ENCODE results near the gene LARP1. TPM values are rescaled to one million over a fixed set of nuclear protein-coding genes. Genes with fewer than 3 reads are reported as not detected.

The LARP1 gene
- total RNA-seq, 1 experiment from 2014 or later, result 290 TPM

DNA sequence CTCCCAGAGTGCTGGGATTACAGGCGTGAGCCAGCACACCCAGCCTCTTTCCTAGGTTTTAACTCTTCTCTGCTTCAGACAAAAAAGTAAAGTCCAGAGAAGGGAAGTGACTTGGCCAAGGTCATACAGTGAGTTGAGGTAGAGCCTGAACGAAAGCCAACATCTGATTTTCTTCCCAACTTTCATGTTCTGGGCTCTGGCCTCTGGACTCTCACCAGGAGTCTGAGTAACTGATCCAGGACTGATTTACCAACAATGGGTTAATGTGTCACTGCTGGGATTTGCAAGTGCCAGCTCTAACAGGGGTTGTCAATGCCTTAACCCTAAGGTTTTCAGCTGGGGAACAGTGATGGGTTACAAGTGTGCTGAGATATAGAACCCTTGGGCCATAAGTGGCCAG lies 32.2 kb upstream of the LARP1 start:
- H3F3A ChIP-seq (ENCODE audit: insufficient read depth, low read depth), result no peaks in the 10 kb centered on the region
- no peak overlapping the region for H3K4me3 ChIP-seq
- DNase-seq, result no peak
- no peaks in the 10 kb centered on the region for H3K9me2 ChIP-seq (ENCODE audit: insufficient read depth)
- H4K20me1 ChIP-seq (ENCODE audit: insufficient read depth), result no peaks in the 10 kb centered on the region
- BruUV-seq (replicated peaks), result no TSS peak
- no peaks in the 10 kb centered on the region for H3K79me2 ChIP-seq (ENCODE audit: low read depth)
- TF ChIP-seq CTCF (conservative IDR thresholded peaks at IDR 0.05) (no peak), EZH2 (IDR thresholded peaks at IDR 0.05; ENCODE audit: low read depth) (no peak)
- H3K9me3 ChIP-seq (ENCODE audit: insufficient read depth, low read depth), result no peaks in the 10 kb centered on the region
- intact Hi-C loops (cut with micrococcal nuclease; ENCODE audit: unreplicated experiment), result loop anchor here (5.0 kb wide), 1 partner anchor 386 kb away; no protein-coding TSS in a partner anchor
- H3K4me2 ChIP-seq, result no peak overlapping the region
- H3K36me3 ChIP-seq (ENCODE audit: low read depth), result no peaks in the 10 kb centered on the region
- POLR2A ChIA-PET (ENCODE audit: unreplicated experiment), result no interaction called here
- CTCF ChIA-PET, result no interaction called here
- no peaks in the 10 kb centered on the region for H3K27me3 ChIP-seq (ENCODE audit: insufficient read depth, low read depth)
- no peaks in the 10 kb centered on the region for H3K4me1 ChIP-seq (replicated peaks; ENCODE audit: insufficient read depth)
- H2AFZ ChIP-seq, result no peak overlapping the region
- no peak overlapping the region for H3K27ac ChIP-seq

- Histone ChIP-seq H3F3A (ENCODE audit: insufficient read depth, low read depth) (no peaks in the 10 kb centered on the region), H3K4me3 (no peak overlapping the region), H3K4me2 (no peak overlapping the region), H3K4me1 (replicated peaks; ENCODE audit: insufficient read depth) (no peaks in the 10 kb centered on the region), H3K27me3 (ENCODE audit: insufficient read depth, low read depth) (no peaks in the 10 kb centered on the region), H2AFZ (no peak overlapping the region), H4K20me1 (ENCODE audit: insufficient read depth) (no peaks in the 10 kb centered on the region), H3K36me3 (ENCODE audit: low read depth) (no peaks in the 10 kb centered on the region), H3K79me2 (ENCODE audit: low read depth) (no peaks in the 10 kb centered on the region), H3K9me2 (ENCODE audit: insufficient read depth) (no peaks in the 10 kb centered on the region), H3K9me3 (ENCODE audit: insufficient read depth, low read depth) (no peaks in the 10 kb centered on the region), H3K27ac (no peak overlapping the region)
- no TSS peak for BruUV-seq (replicated peaks)
- ChIA-PET POLR2A (ENCODE audit: unreplicated experiment) (no interaction called here), CTCF (no interaction called here)
- DNase-seq, result no peak
- TF ChIP-seq CTCF (conservative IDR thresholded peaks at IDR 0.05) (no peak), EZH2 (IDR thresholded peaks at IDR 0.05; ENCODE audit: low read depth) (no peak)
- intact Hi-C loops (cut with micrococcal nuclease; ENCODE audit: unreplicated experiment), result loop anchor here (5.0 kb wide), 1 partner anchor 387 kb away; no protein-coding TSS in a partner anchor
Observed at GRCh38 chr5:154723740-154724505, 31.3 kb upstream of the LARP1 start.

DNA sequence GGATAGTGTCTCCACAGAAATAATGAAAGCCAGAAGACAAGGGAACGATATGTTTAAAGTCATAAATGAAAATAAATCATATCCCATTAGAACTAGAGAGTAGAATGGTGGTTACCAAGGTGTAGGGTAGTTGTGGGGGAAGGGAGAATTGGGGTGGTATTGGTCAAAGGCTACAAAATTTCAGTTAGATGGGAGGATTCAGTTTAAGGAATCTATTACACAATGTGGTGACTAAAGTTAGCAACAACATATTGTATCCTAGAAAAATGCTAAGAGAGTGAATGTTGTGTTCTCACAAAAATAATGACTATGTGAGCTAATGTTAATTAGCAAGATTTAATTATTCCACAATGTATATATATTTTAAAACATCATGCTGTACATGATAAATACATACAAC lies 27.8 kb upstream of the LARP1 start:
- no peaks in the 10 kb centered on the region; the same call in 1 of the 2 replicates for H3F3A ChIP-seq (ENCODE audit: insufficient read depth, low read depth)
- no TSS peak for BruUV-seq (replicated peaks)
- H3K27ac ChIP-seq, result no peak overlapping the region
- POLR2A ChIA-PET (ENCODE audit: unreplicated experiment), result no interaction called here
- H4K20me1 ChIP-seq (ENCODE audit: insufficient read depth), result no peaks in the 10 kb centered on the region
- no peaks in the 10 kb centered on the region for H3K79me2 ChIP-seq (ENCODE audit: low read depth)
- CTCF ChIA-PET, result no interaction called here
- no peaks in the 10 kb centered on the region for H3K4me1 ChIP-seq (replicated peaks; ENCODE audit: insufficient read depth)
- H3K4me3 ChIP-seq, result no peak overlapping the region
- H3K9me2 ChIP-seq (ENCODE audit: insufficient read depth), result no peaks in the 10 kb centered on the region
- H3K36me3 ChIP-seq (ENCODE audit: low read depth), result no peaks in the 10 kb centered on the region
- no peaks in the 10 kb centered on the region for H3K27me3 ChIP-seq (ENCODE audit: insufficient read depth, low read depth)
- intact Hi-C loops (cut with micrococcal nuclease; ENCODE audit: unreplicated experiment), result no loop called here
- H2AFZ ChIP-seq, result no peak overlapping the region
- no peak for DNase-seq
- H3K9me3 ChIP-seq (ENCODE audit: insufficient read depth, low read depth), result no peaks in the 10 kb centered on the region
- TF ChIP-seq CTCF (conservative IDR thresholded peaks at IDR 0.05), result no peak
- no peak for TF ChIP-seq EZH2 (IDR thresholded peaks at IDR 0.05; ENCODE audit: low read depth)
- no peak overlapping the region for H3K4me2 ChIP-seq
